ENCODE data around the gene SMAD1.

SMAD1 gene

DNA sequence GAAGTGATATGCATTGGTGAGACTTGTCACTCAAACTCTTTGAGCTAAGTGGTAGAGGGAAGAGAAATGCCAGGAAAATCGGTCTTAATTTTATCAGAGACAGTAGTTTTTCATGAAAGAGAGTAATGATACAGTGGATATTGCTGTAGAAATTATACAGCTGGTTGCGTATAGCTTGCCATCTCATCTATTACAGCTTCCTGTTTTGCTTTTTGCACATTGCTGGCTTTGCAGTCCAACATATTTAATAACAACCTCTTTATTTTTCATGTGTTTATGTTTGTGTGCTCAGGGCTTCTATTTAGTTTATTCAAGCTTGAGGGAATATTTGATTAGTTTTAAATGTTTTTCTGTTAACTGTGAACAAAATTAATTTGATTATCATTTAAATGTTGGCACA lies 11.5 kb downstream of the SMAD1 start:
- no peak for ATAC-seq
- TF ChIP-seq ZNF8 (CRISPR knock-in tag; IDR thresholded peaks at IDR 0.05) (no peak), ZNF70 (CRISPR knock-in tag; IDR thresholded peaks at IDR 0.05) (no peak), ISL1 (CRISPR knock-in tag; IDR thresholded peaks at IDR 0.05) (no peak), ZC3H10 (CRISPR knock-in tag; IDR thresholded peaks at IDR 0.05) (no peak), SNAI2 (CRISPR knock-in tag; IDR thresholded peaks at IDR 0.05) (no peak)
- TF ChIP-seq, protein P1, sequence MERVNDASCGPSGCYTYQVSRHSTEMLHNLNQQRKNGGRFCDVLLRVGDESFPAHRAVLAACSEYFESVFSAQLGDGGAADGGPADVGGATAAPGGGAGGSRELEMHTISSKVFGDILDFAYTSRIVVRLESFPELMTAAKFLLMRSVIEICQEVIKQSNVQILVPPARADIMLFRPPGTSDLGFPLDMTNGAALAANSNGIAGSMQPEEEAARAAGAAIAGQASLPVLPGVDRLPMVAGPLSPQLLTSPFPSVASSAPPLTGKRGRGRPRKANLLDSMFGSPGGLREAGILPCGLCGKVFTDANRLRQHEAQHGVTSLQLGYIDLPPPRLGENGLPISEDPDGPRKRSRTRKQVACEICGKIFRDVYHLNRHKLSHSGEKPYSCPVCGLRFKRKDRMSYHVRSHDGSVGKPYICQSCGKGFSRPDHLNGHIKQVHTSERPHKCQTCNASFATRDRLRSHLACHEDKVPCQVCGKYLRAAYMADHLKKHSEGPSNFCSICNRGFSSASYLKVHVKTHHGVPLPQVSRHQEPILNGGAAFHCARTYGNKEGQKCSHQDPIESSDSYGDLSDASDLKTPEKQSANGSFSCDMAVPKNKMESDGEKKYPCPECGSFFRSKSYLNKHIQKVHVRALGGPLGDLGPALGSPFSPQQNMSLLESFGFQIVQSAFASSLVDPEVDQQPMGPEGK (CRISPR knock-in tag; IDR thresholded peaks at IDR 0.05; ENCODE audit: borderline replicate concordance) = no peak
- TF ChIP-seq, protein P2, sequence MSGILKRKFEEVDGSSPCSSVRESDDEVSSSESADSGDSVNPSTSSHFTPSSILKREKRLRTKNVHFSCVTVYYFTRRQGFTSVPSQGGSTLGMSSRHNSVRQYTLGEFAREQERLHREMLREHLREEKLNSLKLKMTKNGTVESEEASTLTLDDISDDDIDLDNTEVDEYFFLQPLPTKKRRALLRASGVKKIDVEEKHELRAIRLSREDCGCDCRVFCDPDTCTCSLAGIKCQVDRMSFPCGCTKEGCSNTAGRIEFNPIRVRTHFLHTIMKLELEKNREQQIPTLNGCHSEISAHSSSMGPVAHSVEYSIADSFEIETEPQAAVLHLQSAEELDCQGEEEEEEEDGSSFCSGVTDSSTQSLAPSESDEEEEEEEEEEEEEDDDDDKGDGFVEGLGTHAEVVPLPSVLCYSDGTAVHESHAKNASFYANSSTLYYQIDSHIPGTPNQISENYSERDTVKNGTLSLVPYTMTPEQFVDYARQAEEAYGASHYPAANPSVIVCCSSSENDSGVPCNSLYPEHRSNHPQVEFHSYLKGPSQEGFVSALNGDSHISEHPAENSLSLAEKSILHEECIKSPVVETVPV (CRISPR knock-in tag; IDR thresholded peaks at IDR 0.05) = no peak

DNA sequence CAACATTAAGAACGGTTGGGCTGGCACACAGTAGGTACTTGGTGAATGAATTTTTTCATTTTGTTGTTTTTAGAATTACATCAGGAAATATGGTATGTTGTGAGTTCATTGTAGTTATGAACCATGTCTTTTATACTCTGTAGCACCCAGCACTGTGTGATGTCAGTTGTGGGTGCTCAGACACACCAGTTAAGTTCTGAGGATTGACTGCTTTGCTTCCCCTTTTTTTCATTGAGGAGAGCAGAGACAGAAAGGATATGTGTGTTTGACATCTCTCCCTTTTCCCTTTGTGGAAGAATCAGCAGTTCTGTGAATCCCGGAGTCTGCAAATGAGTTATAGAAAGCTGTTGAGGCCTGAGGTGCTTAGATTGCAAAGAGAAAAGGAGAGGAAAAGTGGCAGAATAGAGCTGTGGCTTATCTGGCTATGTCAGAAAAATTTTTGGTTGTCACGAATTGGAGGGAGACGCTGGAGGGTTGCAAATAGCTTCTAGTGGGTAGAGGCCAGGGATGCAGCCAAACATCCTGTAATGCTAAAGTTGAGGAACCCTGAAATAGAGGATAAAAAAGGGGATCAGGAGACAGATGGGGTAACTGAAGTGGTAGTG lies 13.1 kb downstream of the SMAD1 start:
- TF ChIP-seq OSR1 (CRISPR knock-in tag; IDR thresholded peaks at IDR 0.05) (no peak), ISL1 (CRISPR knock-in tag; IDR thresholded peaks at IDR 0.05) (no peak), TCF4 (CRISPR knock-in tag; IDR thresholded peaks at IDR 0.05; ENCODE audit: borderline replicate concordance) (no peak), GLIS3 (CRISPR knock-in tag; IDR thresholded peaks at IDR 0.05) (no peak), BACH2 (CRISPR knock-in tag; IDR thresholded peaks at IDR 0.05; ENCODE audit: borderline replicate concordance) (no peak), ZFP30 (CRISPR knock-in tag; IDR thresholded peaks at IDR 0.05) (no peak), SNAI2 (CRISPR knock-in tag; IDR thresholded peaks at IDR 0.05) (no peak), ARNTL (CRISPR knock-in tag; IDR thresholded peaks at IDR 0.05; ENCODE audit: borderline replicate concordance, low read depth) (no peak), ZNF8 (CRISPR knock-in tag; IDR thresholded peaks at IDR 0.05) (no peak), ZFP3 (CRISPR knock-in tag; IDR thresholded peaks at IDR 0.05) (no peak), ZNF565 (CRISPR knock-in tag; conservative IDR thresholded peaks at IDR 0.05; ENCODE audit: low read depth) (no peak), TOX (CRISPR knock-in tag; IDR thresholded peaks at IDR 0.05; ENCODE audit: borderline replicate concordance) (no peak), ZC3H10 (CRISPR knock-in tag; IDR thresholded peaks at IDR 0.05) (no peak), ZNF70 (CRISPR knock-in tag; IDR thresholded peaks at IDR 0.05) (no peak)
- TF ChIP-seq, protein P1 (CRISPR knock-in tag; IDR thresholded peaks at IDR 0.05; ENCODE audit: borderline replicate concordance) = no peak
- TF ChIP-seq, protein P3, sequence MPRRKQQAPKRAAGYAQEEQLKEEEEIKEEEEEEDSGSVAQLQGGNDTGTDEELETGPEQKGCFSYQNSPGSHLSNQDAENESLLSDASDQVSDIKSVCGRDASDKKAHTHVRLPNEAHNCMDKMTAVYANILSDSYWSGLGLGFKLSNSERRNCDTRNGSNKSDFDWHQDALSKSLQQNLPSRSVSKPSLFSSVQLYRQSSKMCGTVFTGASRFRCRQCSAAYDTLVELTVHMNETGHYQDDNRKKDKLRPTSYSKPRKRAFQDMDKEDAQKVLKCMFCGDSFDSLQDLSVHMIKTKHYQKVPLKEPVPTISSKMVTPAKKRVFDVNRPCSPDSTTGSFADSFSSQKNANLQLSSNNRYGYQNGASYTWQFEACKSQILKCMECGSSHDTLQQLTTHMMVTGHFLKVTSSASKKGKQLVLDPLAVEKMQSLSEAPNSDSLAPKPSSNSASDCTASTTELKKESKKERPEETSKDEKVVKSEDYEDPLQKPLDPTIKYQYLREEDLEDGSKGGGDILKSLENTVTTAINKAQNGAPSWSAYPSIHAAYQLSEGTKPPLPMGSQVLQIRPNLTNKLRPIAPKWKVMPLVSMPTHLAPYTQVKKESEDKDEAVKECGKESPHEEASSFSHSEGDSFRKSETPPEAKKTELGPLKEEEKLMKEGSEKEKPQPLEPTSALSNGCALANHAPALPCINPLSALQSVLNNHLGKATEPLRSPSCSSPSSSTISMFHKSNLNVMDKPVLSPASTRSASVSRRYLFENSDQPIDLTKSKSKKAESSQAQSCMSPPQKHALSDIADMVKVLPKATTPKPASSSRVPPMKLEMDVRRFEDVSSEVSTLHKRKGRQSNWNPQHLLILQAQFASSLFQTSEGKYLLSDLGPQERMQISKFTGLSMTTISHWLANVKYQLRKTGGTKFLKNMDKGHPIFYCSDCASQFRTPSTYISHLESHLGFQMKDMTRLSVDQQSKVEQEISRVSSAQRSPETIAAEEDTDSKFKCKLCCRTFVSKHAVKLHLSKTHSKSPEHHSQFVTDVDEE (CRISPR knock-in tag; IDR thresholded peaks at IDR 0.05) = no peak
- TF ChIP-seq, protein P4, sequence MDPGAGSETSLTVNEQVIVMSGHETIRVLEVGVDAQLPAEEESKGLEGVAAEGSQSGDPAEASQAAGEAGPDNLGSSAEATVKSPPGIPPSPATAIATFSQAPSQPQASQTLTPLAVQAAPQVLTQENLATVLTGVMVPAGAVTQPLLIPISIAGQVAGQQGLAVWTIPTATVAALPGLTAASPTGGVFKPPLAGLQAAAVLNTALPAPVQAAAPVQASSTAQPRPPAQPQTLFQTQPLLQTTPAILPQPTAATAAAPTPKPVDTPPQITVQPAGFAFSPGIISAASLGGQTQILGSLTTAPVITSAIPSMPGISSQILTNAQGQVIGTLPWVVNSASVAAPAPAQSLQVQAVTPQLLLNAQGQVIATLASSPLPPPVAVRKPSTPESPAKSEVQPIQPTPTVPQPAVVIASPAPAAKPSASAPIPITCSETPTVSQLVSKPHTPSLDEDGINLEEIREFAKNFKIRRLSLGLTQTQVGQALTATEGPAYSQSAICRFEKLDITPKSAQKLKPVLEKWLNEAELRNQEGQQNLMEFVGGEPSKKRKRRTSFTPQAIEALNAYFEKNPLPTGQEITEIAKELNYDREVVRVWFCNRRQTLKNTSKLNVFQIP (CRISPR knock-in tag; IDR thresholded peaks at IDR 0.05; ENCODE audit: borderline replicate concordance, low read depth) = no peak
- TF ChIP-seq, protein P5, sequence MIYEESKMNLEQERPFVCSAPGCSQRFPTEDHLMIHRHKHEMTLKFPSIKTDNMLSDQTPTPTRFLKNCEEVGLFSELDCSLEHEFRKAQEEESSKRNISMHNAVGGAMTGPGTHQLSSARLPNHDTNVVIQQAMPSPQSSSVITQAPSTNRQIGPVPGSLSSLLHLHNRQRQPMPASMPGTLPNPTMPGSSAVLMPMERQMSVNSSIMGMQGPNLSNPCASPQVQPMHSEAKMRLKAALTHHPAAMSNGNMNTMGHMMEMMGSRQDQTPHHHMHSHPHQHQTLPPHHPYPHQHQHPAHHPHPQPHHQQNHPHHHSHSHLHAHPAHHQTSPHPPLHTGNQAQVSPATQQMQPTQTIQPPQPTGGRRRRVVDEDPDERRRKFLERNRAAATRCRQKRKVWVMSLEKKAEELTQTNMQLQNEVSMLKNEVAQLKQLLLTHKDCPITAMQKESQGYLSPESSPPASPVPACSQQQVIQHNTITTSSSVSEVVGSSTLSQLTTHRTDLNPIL (CRISPR knock-in tag; IDR thresholded peaks at IDR 0.05; ENCODE audit: low read depth) = no peak
- no peak for ATAC-seq
